ENCODE measurements around the gene GLO1.

GLO1 gene

DNA sequence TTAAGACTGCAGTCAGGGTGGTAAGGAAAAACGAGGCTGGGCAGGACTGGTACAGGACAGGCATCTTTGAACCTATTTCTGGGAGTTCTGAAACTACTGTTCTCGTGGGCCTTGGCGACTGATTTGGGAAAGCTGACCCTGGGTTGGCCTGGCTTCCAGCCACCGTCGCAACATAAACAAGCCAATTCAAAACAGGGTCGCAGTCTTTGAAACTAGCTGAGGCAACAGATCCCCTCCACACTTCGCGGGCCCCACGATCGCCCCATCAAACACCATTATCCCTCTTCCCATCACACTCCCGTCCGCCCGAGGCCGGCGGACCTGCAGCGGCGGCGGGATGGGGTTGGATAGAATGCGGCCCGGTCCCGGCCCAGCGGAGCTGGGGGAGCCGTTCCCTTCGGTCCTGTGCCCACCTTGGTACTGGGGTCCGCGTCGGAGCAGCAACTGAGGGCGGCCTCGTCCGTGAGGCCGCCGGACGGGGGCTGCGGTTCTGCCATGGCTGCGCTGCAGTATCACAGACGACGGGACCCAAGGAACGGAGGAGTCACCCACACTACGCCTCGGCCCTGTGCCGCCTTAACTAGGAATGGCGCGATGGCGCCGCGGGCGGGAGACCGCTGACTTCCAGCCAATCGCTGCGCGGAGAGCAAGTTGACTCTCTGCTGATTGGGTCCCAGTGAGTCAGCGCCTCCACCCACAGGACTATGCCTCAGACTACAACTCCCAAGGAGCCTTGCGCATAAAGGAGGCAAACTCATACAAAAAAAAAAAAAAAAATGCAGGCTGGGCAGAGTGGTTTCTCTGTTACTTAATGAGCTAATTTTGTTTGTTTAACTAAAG lies at the start of gene GLO1:
GLO1 (minus strand) TSS at position 588 of the 840 bp plus-strand sequence; CDS start at position 497, 91 bp downstream.
- Histone ChIP-seq H3K4me3 (ENCODE audit: low read depth in 1 of 2, low read length in 2 of 2) (peak within 1 kb of the TSS; percentile 76 to 87), H3K27me3 (ENCODE audit: low read depth, low read length) (no peaks in the 10 kb centered on the region), H3K9me3 (ENCODE audit: control insufficient read depth in 1 of 2, low read length in 2 of 2) (peaks cover 0 to 6% of the 10 kb centered on the region in 2 donors), H3K27ac (ENCODE audit: low read length) (peak within 1 kb of the TSS; percentile 87), H3K36me3 (ENCODE audit: control insufficient read depth in 1 of 2, insufficient read depth in 2 of 2, low read length in 2 of 2) (peaks cover 0 to 7% of the 10 kb centered on the region in 2 donors), H3K4me1 (ENCODE audit: control insufficient read depth in 1 of 2, insufficient read depth in 2 of 2, low read length in 2 of 2) (peaks cover 0 to 8% of the 10 kb centered on the region in 2 donors)

DNA sequence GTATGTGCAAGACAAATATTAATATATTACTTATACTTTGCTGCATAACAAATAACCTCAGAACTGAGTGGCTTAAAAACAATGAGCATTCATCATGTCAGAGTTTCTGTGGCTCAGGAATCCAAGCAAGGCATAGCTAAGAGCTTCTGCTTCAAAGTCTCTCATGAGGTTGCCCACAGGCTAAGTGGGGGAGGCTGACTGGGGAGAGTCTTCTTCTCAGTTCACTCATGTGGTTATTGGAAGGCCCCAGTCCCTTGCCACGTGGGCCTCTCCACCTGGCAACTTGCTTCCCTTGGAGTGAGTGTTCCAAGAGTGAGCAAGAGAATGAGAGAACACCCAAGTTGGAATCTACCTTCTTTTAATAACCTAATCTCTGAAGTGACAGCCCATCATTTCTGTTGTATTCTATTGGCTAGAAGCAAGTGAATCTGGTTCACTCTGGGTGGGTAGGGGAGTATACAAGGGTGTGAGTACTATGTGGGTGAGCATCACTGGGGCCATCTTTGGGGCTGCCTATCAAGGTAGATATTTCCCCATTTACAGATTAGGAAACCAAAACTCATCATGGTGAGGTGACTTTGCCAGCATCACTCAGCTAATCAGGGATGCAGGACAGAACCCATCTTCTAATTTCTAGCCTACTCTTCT lies 48.1 kb upstream of the GLO1 start:
- H3K4me3 ChIP-seq (ENCODE audit: low read depth in 1 of 2, low read length in 2 of 2) = no peak overlapping the region
- H3K27ac ChIP-seq (ENCODE audit: low read length) = no peak overlapping the region
- H3K27me3 ChIP-seq (ENCODE audit: low read depth, low read length) = no peaks in the 10 kb centered on the region
- H3K4me1 ChIP-seq (ENCODE audit: control insufficient read depth in 1 of 2, insufficient read depth in 2 of 2, low read length in 2 of 2) = no peaks in the 10 kb centered on the region
- no peaks in the 10 kb centered on the region for H3K9me3 ChIP-seq (ENCODE audit: control insufficient read depth in 1 of 2, low read length in 2 of 2)
- H3K36me3 ChIP-seq (ENCODE audit: control insufficient read depth in 1 of 2, insufficient read depth in 2 of 2, low read length in 2 of 2) = no peaks in the 10 kb centered on the region

DNA sequence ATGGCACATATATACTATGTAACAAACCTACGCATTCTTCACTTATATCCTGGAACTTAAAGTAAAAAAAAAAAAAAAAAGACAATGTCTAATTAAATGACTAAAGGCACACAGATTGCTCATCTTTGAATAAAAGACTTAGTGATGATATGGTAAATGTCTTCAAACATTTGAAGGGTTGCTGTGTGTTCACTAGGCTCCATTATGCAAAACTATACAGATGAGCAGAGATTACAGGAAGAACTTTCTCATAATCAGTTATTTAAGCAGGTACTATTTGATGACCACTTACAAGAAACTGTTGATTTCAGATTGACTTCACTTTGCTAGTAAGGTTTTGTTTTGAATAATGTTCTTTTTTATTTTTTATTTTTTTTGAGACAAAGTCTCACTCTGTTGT lies 46.5 kb upstream of the GLO1 start:
- Histone ChIP-seq H3K36me3 (ENCODE audit: control insufficient read depth in 1 of 2, insufficient read depth in 2 of 2, low read length in 2 of 2) (no peaks in the 10 kb centered on the region), H3K4me1 (ENCODE audit: control insufficient read depth in 1 of 2, insufficient read depth in 2 of 2, low read length in 2 of 2) (no peaks in the 10 kb centered on the region), H3K27me3 (ENCODE audit: low read depth, low read length) (no peaks in the 10 kb centered on the region), H3K4me3 (ENCODE audit: low read depth in 1 of 2, low read length in 2 of 2) (no peak overlapping the region), H3K27ac (ENCODE audit: low read length) (no peak overlapping the region), H3K9me3 (ENCODE audit: control insufficient read depth in 1 of 2, low read length in 2 of 2) (no peaks in the 10 kb centered on the region)

- H3K36me3 ChIP-seq (ENCODE audit: control insufficient read depth in 1 of 2, insufficient read depth in 2 of 2, low read length in 2 of 2) = no peaks in the 10 kb centered on the region
- no peaks in the 10 kb centered on the region for H3K4me1 ChIP-seq (ENCODE audit: control insufficient read depth in 1 of 2, insufficient read depth in 2 of 2, low read length in 2 of 2)
- no peaks in the 10 kb centered on the region for H3K27me3 ChIP-seq (ENCODE audit: low read depth, low read length)
- H3K27ac ChIP-seq (ENCODE audit: low read length) = no peak overlapping the region
- peaks cover 0 to 8% of the 10 kb centered on the region in 2 donors for H3K9me3 ChIP-seq (ENCODE audit: control insufficient read depth in 1 of 2, low read length in 2 of 2)
- H3K4me3 ChIP-seq (ENCODE audit: low read depth in 1 of 2, low read length in 2 of 2) = no peak overlapping the region
These were observed 36.6 kb upstream of the GLO1 start for GRCh38 chr6:38739532-38739931.

GRCh38 chr6:38738261-38738660 lies 35.3 kb upstream of the GLO1 start:
- Histone ChIP-seq H3K4me3 (ENCODE audit: low read depth in 1 of 2, low read length in 2 of 2) (no peak overlapping the region), H3K9me3 (ENCODE audit: control insufficient read depth in 1 of 2, low read length in 2 of 2) (peaks cover 0 to 8% of the 10 kb centered on the region in 2 donors), H3K36me3 (ENCODE audit: control insufficient read depth in 1 of 2, insufficient read depth in 2 of 2, low read length in 2 of 2) (no peaks in the 10 kb centered on the region), H3K27ac (ENCODE audit: low read length) (no peak overlapping the region), H3K27me3 (ENCODE audit: low read depth, low read length) (no peaks in the 10 kb centered on the region), H3K4me1 (ENCODE audit: control insufficient read depth in 1 of 2, insufficient read depth in 2 of 2, low read length in 2 of 2) (no peaks in the 10 kb centered on the region)

- no peak overlapping the region for H3K27ac ChIP-seq (ENCODE audit: low read length)
These were observed 34.0 kb upstream of the GLO1 start for GRCh38 chr6:38736951-38737350.

DNA sequence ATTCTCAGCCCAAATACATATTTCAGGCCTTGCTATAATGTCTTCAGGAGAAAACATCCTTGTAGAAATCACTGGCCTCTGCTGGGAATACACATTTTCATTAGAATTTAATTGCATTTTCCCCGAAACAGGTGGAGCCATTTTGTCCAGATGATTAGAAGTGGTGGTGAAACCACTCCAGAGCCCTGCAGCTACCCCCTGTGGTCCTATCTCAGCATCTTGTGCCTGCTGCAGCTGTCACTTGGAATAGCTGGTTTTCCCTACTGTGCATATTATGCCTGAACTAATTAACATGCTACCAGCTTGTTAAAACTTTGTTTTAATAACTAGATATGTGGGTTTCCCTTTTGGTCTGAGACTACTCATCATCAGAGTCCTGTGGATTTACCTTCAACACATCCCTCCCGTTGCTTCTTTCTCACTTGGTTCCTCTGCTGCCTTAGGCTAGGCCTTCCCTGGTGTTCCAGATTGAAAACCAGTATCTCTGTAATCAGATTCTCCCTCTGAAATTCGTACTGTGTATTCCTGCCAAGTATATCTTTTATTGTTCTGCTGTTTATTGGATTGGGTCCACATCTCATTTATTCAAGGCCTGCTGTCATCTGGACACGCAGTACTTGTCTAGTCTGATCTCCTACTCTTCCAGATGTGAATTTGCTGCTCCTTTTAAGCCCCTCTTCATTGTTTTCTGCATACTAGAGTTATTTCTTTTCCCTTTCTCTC lies 27.4 kb upstream of the GLO1 start:
- no peak overlapping the region for H3K4me3 ChIP-seq (ENCODE audit: low read depth in 1 of 2, low read length in 2 of 2)
- peaks cover 0 to 4% of the 10 kb centered on the region in 2 donors for H3K9me3 ChIP-seq (ENCODE audit: control insufficient read depth in 1 of 2, low read length in 2 of 2)
- H3K36me3 ChIP-seq (ENCODE audit: control insufficient read depth in 1 of 2, insufficient read depth in 2 of 2, low read length in 2 of 2) = no peaks in the 10 kb centered on the region
- H3K27ac ChIP-seq (ENCODE audit: low read length) = no peak overlapping the region
- no peaks in the 10 kb centered on the region for H3K27me3 ChIP-seq (ENCODE audit: low read depth, low read length)
- H3K4me1 ChIP-seq (ENCODE audit: control insufficient read depth in 1 of 2, insufficient read depth in 2 of 2, low read length in 2 of 2) = peaks cover 3 to 7% of the 10 kb centered on the region in 2 donors

More at GRCh38 chr6:38736951-38737350, 34.0 kb upstream of the GLO1 start:
- Histone ChIP-seq H3K9me3 (ENCODE audit: control insufficient read depth in 1 of 2, low read length in 2 of 2) (peaks cover 0 to 8% of the 10 kb centered on the region in 2 donors), H3K4me1 (ENCODE audit: control insufficient read depth in 1 of 2, insufficient read depth in 2 of 2, low read length in 2 of 2) (no peaks in the 10 kb centered on the region), H3K4me3 (ENCODE audit: low read depth in 1 of 2, low read length in 2 of 2) (no peak overlapping the region), H3K27me3 (ENCODE audit: low read depth, low read length) (no peaks in the 10 kb centered on the region), H3K36me3 (ENCODE audit: control insufficient read depth in 1 of 2, insufficient read depth in 2 of 2, low read length in 2 of 2) (no peaks in the 10 kb centered on the region)

GRCh38 chr6:38728203-38728602 lies 25.3 kb upstream of the GLO1 start:
- Histone ChIP-seq H3K9me3 (ENCODE audit: control insufficient read depth in 1 of 2, low read length in 2 of 2) (no peaks in the 10 kb centered on the region), H3K4me3 (ENCODE audit: low read depth in 1 of 2, low read length in 2 of 2) (no peak overlapping the region), H3K4me1 (ENCODE audit: control insufficient read depth in 1 of 2, insufficient read depth in 2 of 2, low read length in 2 of 2) (peaks cover 3 to 7% of the 10 kb centered on the region in 2 donors), H3K36me3 (ENCODE audit: control insufficient read depth in 1 of 2, insufficient read depth in 2 of 2, low read length in 2 of 2) (no peaks in the 10 kb centered on the region), H3K27ac (ENCODE audit: low read length) (no peak overlapping the region), H3K27me3 (ENCODE audit: low read depth, low read length) (no peaks in the 10 kb centered on the region)

GRCh38 chr6:38725414-38726183 lies 22.7 kb upstream of the GLO1 start:
- Histone ChIP-seq H3K36me3 (ENCODE audit: control insufficient read depth in 1 of 2, insufficient read depth in 2 of 2, low read length in 2 of 2) (no peaks in the 10 kb centered on the region), H3K9me3 (ENCODE audit: control insufficient read depth in 1 of 2, low read length in 2 of 2) (no peaks in the 10 kb centered on the region), H3K27me3 (ENCODE audit: low read depth, low read length) (no peaks in the 10 kb centered on the region), H3K4me1 (ENCODE audit: control insufficient read depth in 1 of 2, insufficient read depth in 2 of 2, low read length in 2 of 2) (peaks cover 2 to 5% of the 10 kb centered on the region in 2 donors), H3K27ac (ENCODE audit: low read length) (no peak overlapping the region), H3K4me3 (ENCODE audit: low read depth in 1 of 2, low read length in 2 of 2) (no peak overlapping the region)

DNA sequence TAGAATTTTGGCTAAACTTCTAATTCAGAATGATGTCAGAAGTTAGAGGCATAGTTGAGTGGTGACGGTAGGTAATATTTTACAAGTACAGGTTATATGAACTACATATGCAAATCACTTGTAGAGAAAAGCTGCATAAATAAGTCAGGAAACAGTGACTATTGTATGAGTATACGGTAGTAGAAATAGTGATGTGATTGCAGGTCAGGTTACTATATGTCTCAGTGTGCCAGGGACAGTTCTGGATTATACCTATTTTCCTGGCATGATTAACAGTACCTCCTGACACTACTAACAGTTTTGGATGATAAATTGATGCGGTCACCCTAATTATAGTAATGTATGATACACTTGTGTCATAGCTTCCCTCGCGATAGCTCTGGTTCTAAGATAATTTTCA lies 21.4 kb upstream of the GLO1 start:
- H3K36me3 ChIP-seq (ENCODE audit: control insufficient read depth in 1 of 2, insufficient read depth in 2 of 2, low read length in 2 of 2) = no peaks in the 10 kb centered on the region
- no peak overlapping the region for H3K27ac ChIP-seq (ENCODE audit: low read length)
- no peaks in the 10 kb centered on the region for H3K27me3 ChIP-seq (ENCODE audit: low read depth, low read length)
- no peaks in the 10 kb centered on the region for H3K4me1 ChIP-seq (ENCODE audit: control insufficient read depth in 1 of 2, insufficient read depth in 2 of 2, low read length in 2 of 2)
- no peak overlapping the region for H3K4me3 ChIP-seq (ENCODE audit: low read depth in 1 of 2, low read length in 2 of 2)
- H3K9me3 ChIP-seq (ENCODE audit: control insufficient read depth in 1 of 2, low read length in 2 of 2) = no peaks in the 10 kb centered on the region
